ENCODE measurements around the gene TMPRSS3.

Gene TMPRSS3

GRCh38 chr21:42414928-42415769 is 19.3 kb upstream of the TMPRSS3 start:
- H3K4me3 ChIP-seq (ENCODE audit: control insufficient read depth, low read depth, low read length), result no peak overlapping the region
- DNase-seq (ENCODE audit: low read depth), result peak; percentile 88
- no peak for TF ChIP-seq CTCF (conservative IDR thresholded peaks at IDR 0.05; ENCODE audit: control insufficient read depth, insufficient read depth, low read depth, low read length)

GRCh38 chr21:42414553-42414927 is 18.7 kb upstream of the TMPRSS3 start:
- no peak for DNase-seq (ENCODE audit: low read depth)
- H3K4me3 ChIP-seq (ENCODE audit: control insufficient read depth, low read depth, low read length), result no peak overlapping the region
- no peak for TF ChIP-seq CTCF (conservative IDR thresholded peaks at IDR 0.05; ENCODE audit: control insufficient read depth, insufficient read depth, low read depth, low read length)

GRCh38 chr21:42414066-42414465 is 18.2 kb upstream of the TMPRSS3 start:
- TF ChIP-seq CTCF (conservative IDR thresholded peaks at IDR 0.05; ENCODE audit: control insufficient read depth, insufficient read depth, low read depth, low read length), result no peak
- no peak for DNase-seq (ENCODE audit: low read depth)
- no peak overlapping the region for H3K4me3 ChIP-seq (ENCODE audit: control insufficient read depth, low read depth, low read length)

- H3K4me3 ChIP-seq (ENCODE audit: control insufficient read depth, low read depth, low read length), result no peak overlapping the region
- no peak for DNase-seq (ENCODE audit: low read depth)
- TF ChIP-seq CTCF (conservative IDR thresholded peaks at IDR 0.05; ENCODE audit: control insufficient read depth, insufficient read depth, low read depth, low read length), result no peak
Observed at GRCh38 chr21:42413500-42413899, 17.6 kb upstream of the TMPRSS3 start.

- no peak for DNase-seq (ENCODE audit: low read depth)
- H3K4me3 ChIP-seq (ENCODE audit: control insufficient read depth, low read depth, low read length), result no peak overlapping the region
- no peak for TF ChIP-seq CTCF (conservative IDR thresholded peaks at IDR 0.05; ENCODE audit: control insufficient read depth, insufficient read depth, low read depth, low read length)
Observed at GRCh38 chr21:42413093-42413492, 17.2 kb upstream of the TMPRSS3 start.

- no peak for TF ChIP-seq CTCF (conservative IDR thresholded peaks at IDR 0.05; ENCODE audit: control insufficient read depth, insufficient read depth, low read depth, low read length)
- H3K4me3 ChIP-seq (ENCODE audit: control insufficient read depth, low read depth, low read length), result no peak overlapping the region
- DNase-seq (ENCODE audit: low read depth), result no peak
Observed at GRCh38 chr21:42412636-42412933, 16.7 kb upstream of the TMPRSS3 start.
